ENCODE measurements around the gene MYH11.

Gene MYH11

DNA sequence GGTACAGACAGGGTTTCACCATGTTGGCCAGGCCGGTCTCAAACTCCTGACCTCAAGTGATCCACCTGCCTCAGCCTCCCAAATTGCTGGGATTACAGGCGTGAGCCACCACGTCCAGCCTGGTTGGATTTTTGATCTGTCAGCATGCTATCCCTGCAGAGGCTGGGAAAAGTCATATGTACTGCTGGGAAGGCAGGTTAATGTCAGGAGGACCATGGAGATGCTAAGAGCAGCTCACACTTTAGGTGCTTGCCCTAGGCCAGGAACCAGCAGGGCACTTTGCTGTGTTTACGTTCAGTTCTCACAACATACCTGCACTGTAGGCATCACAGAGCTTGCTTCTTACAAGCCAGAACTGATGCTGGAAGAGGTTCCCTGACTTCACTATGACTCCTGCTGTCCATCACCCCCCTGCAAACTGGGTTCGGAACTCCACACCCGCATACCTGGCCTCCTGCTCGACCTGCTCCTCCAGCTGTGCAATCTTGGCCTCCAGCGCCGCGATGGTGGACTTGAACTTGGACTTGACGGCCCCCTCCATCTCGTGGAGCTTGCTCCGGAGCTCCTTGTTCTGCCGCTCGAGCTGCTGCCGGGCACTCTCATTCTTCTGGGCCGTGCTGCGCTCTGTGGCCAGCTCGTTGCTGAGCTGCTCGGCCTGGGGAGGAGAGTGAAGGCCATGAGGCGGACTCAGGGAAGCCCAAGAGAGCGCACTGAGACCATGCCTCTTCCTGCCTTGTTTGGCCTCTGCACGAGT lies 140.0 kb downstream of the MYH11 start:
- DNase-seq = no peak
- ChIA-PET POLR2A (no interaction called here), CTCF (interaction anchor here (1.8 kb wide), 1 partner anchor 12 kb away, joined by 5 read pairs; no protein-coding TSS in a partner anchor)
- WGBS (ENCODE audit: insufficient coverage) = 95% methylated on average over 23 of the region's 23 CpGs
- Histone ChIP-seq H3K9me3 (ENCODE audit: control extremely low read depth in 1 of 5, control insufficient read depth in 4 of 5, insufficient read depth in 2 of 5, low read depth in 1 of 5, low read length in 4 of 5) (no peaks in the 10 kb centered on the region), H3K27me3 (replicated peaks in 2 of 5; ENCODE audit: control insufficient read depth in 4 of 5, insufficient read depth in 5 of 5, low read length in 4 of 5) (no peaks in the 10 kb centered on the region), H3K27ac (ENCODE audit: insufficient read depth in 1 of 2, low read depth in 1 of 2, low read length in 2 of 2, poor library complexity in 1 of 2, severe bottlenecking in 2 of 2) (no peak overlapping the region), H3K4me1 (ENCODE audit: control extremely low read depth in 1 of 4, control insufficient read depth in 4 of 4, insufficient read depth in 4 of 4, low read length in 3 of 4) (no peaks in the 10 kb centered on the region), H3K4me3 (ENCODE audit: control insufficient read depth in 1 of 7, extremely low read depth in 1 of 7, insufficient read depth in 4 of 7, low read depth in 2 of 7, low read length in 6 of 7) (no peak overlapping the region), H3K36me3 (ENCODE audit: control insufficient read depth in 4 of 4, insufficient read depth in 4 of 4, low read length in 3 of 4) (peaks cover 6 to 52% (median 24%) of the 10 kb centered on the region in 4 experiments)

DNA sequence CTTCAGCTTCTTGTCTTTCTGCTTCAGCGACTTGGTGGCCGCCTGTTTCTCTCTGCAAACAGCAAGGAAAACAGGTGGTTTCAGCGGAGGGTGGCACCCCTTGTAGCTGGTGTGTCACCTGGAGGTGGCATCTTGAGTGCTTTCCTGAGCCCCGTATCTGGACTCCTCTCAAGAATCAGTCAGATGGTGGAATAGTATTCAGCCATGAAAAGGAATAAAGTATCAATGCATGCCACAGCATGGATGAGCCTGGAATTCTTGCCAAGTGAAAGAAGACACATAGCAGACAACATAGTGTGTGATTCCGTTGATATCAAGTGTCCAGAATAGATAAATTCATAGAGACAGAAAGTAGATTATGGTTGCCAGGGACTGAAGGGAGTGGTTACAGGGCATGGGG lies 141.6 kb downstream of the MYH11 start:
- no peak overlapping the region for H3K27ac ChIP-seq (ENCODE audit: insufficient read depth in 1 of 2, low read depth in 1 of 2, low read length in 2 of 2, poor library complexity in 1 of 2, severe bottlenecking in 2 of 2)
- WGBS (ENCODE audit: insufficient coverage) = 100% methylated on average over 5 of the region's 5 CpGs
- H3K36me3 ChIP-seq (ENCODE audit: control insufficient read depth in 4 of 4, insufficient read depth in 4 of 4, low read length in 3 of 4) = peaks cover 4 to 42% (median 18%) of the 10 kb centered on the region in 4 experiments
- no peaks in the 10 kb centered on the region for H3K9me3 ChIP-seq (ENCODE audit: control extremely low read depth in 1 of 5, control insufficient read depth in 4 of 5, insufficient read depth in 2 of 5, low read depth in 1 of 5, low read length in 4 of 5)
- H3K4me1 ChIP-seq (ENCODE audit: control extremely low read depth in 1 of 4, control insufficient read depth in 4 of 4, insufficient read depth in 4 of 4, low read length in 3 of 4) = no peaks in the 10 kb centered on the region
- no peaks in the 10 kb centered on the region for H3K27me3 ChIP-seq (replicated peaks in 2 of 5; ENCODE audit: control insufficient read depth in 4 of 5, insufficient read depth in 5 of 5, low read length in 4 of 5)
- H3K4me3 ChIP-seq (ENCODE audit: control insufficient read depth in 1 of 7, extremely low read depth in 1 of 7, insufficient read depth in 4 of 7, low read depth in 2 of 7, low read length in 6 of 7) = no peak overlapping the region
- DNase-seq = no peak
- ChIA-PET POLR2A (no interaction called here), CTCF (no interaction called here)

DNA sequence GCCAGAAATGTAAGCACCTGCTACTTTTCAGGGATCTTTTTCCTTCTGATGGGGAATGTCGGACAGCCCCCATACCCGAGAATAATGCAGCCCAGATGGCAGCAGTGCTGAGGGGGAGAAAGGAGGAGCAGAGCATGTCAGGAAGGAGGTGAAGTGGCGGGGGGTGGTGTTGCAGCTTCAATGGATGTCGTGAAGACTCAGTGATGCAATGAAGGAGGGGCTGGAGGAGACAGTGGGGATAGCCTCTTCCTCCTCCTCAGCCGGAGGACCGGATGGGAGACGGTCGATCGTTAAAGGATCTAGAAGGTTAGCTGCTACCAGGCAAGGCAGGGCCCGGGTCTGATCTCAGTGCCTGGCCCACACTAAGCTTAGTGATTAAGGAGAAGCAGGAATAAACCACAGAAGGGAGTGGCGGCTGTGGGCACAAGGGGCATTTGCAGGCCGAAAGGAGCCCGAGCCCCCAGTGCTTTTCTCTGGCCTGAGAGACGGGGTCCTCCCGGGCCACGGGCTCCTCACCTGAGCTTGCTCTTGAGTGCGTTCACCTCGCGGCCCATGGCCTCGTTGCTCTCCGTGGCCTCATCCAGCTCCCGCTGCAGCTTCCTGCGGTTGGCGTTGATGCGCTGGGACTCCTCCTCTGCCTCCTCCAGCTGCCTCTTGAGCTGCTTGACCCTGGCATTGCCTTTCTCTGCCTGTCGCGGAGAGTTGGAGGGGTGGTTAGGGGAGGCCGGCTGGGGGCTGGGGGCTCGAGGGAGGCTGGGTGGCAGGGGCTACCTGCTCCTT lies 142.2 kb downstream of the MYH11 start:
- Histone ChIP-seq H3K36me3 (ENCODE audit: control insufficient read depth in 4 of 4, insufficient read depth in 4 of 4, low read length in 3 of 4) (peaks cover 4 to 40% (median 21%) of the 10 kb centered on the region in 4 experiments), H3K4me1 (ENCODE audit: control extremely low read depth in 1 of 4, control insufficient read depth in 4 of 4, insufficient read depth in 4 of 4, low read length in 3 of 4) (no peaks in the 10 kb centered on the region), H3K4me3 (ENCODE audit: control insufficient read depth in 1 of 7, extremely low read depth in 1 of 7, insufficient read depth in 4 of 7, low read depth in 2 of 7, low read length in 6 of 7) (no peak overlapping the region), H3K27me3 (replicated peaks in 2 of 5; ENCODE audit: control insufficient read depth in 4 of 5, insufficient read depth in 5 of 5, low read length in 4 of 5) (no peaks in the 10 kb centered on the region), H3K9me3 (ENCODE audit: control extremely low read depth in 1 of 5, control insufficient read depth in 4 of 5, insufficient read depth in 2 of 5, low read depth in 1 of 5, low read length in 4 of 5) (no peaks in the 10 kb centered on the region), H3K27ac (ENCODE audit: insufficient read depth in 1 of 2, low read depth in 1 of 2, low read length in 2 of 2, poor library complexity in 1 of 2, severe bottlenecking in 2 of 2) (no peak overlapping the region)
- WGBS (ENCODE audit: insufficient coverage) = 97% methylated on average over 15 of the region's 29 CpGs
- ChIA-PET CTCF (interaction anchor here (1.8 kb wide), 1 partner anchor 10 kb away, joined by 8 read pairs; no protein-coding TSS in a partner anchor), POLR2A (no interaction called here)
- DNase-seq = no peak

DNA sequence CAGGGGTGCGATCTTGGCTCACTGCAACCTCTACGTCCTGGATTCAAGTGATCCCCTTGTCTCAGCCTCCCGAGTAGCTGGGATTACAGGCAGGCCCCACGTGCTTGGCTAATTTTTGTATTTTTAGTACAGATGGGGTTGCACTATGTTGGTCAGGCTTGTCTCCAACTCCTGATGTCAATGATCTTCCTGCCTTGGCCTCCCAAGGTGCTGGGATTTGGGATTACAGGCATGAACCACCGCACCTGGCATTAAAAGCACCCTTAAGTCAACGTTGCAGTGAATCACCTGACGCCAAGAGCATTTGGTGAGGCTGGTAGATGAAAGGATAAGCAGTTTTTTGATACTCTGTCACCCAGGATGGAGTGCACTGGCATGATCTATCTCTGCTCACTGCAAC lies 147.8 kb downstream of the MYH11 start:
- Histone ChIP-seq H3K36me3 (ENCODE audit: control insufficient read depth in 4 of 4, insufficient read depth in 4 of 4, low read length in 3 of 4) (peaks cover 13 to 33% (median 18%) of the 10 kb centered on the region in 4 experiments), H3K4me3 (ENCODE audit: control insufficient read depth in 1 of 7, extremely low read depth in 1 of 7, insufficient read depth in 4 of 7, low read depth in 2 of 7, low read length in 6 of 7) (no peak overlapping the region), H3K9me3 (ENCODE audit: control extremely low read depth in 1 of 5, control insufficient read depth in 4 of 5, insufficient read depth in 2 of 5, low read depth in 1 of 5, low read length in 4 of 5) (no peaks in the 10 kb centered on the region), H3K27ac (ENCODE audit: insufficient read depth in 1 of 2, low read depth in 1 of 2, low read length in 2 of 2, poor library complexity in 1 of 2, severe bottlenecking in 2 of 2) (no peak overlapping the region), H3K27me3 (replicated peaks in 2 of 5; ENCODE audit: control insufficient read depth in 4 of 5, insufficient read depth in 5 of 5, low read length in 4 of 5) (no peaks in the 10 kb centered on the region), H3K4me1 (ENCODE audit: control extremely low read depth in 1 of 4, control insufficient read depth in 4 of 4, insufficient read depth in 4 of 4, low read length in 3 of 4) (peaks cover 0 to 14% (median 5%) of the 10 kb centered on the region in 4 experiments)
- POLR2A ChIA-PET = no interaction called here
- WGBS (ENCODE audit: insufficient coverage) = 98% methylated on average over 6 of the region's 7 CpGs
- CTCF ChIA-PET = no interaction called here
- DNase-seq = no peak

DNA sequence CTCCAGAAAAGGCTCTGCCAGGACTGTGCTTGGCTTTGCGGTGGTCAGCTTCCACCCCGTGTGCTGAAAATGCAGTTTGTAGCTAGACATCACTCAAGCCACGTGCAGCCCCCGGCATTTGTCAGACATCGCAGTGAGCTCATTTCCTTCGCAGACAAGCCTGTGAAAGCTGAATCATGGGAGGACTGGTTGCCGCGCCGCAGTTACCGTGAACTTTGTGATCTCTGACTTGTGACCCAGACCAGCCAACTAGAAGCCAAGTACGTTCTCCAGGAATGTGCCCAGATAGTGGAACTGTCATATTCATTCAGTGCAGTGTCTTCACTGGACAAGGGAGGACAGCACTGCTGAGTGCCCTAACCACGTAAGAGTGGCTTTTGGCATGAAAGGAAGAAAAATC lies 148.7 kb downstream of the MYH11 start:
- H3K27me3 ChIP-seq (replicated peaks in 2 of 5; ENCODE audit: control insufficient read depth in 4 of 5, insufficient read depth in 5 of 5, low read length in 4 of 5) = no peaks in the 10 kb centered on the region
- H3K9me3 ChIP-seq (ENCODE audit: control extremely low read depth in 1 of 5, control insufficient read depth in 4 of 5, insufficient read depth in 2 of 5, low read depth in 1 of 5, low read length in 4 of 5) = no peaks in the 10 kb centered on the region
- H3K4me3 ChIP-seq (ENCODE audit: control insufficient read depth in 1 of 7, extremely low read depth in 1 of 7, insufficient read depth in 4 of 7, low read depth in 2 of 7, low read length in 6 of 7) = no peak overlapping the region
- no peak overlapping the region for H3K27ac ChIP-seq (ENCODE audit: insufficient read depth in 1 of 2, low read depth in 1 of 2, low read length in 2 of 2, poor library complexity in 1 of 2, severe bottlenecking in 2 of 2)
- peaks cover 0 to 22% (median 9%) of the 10 kb centered on the region in 4 experiments for H3K4me1 ChIP-seq (ENCODE audit: control extremely low read depth in 1 of 4, control insufficient read depth in 4 of 4, insufficient read depth in 4 of 4, low read length in 3 of 4)
- peaks cover 11 to 31% (median 18%) of the 10 kb centered on the region in 4 experiments for H3K36me3 ChIP-seq (ENCODE audit: control insufficient read depth in 4 of 4, insufficient read depth in 4 of 4, low read length in 3 of 4)
- DNase-seq = no peak
- POLR2A ChIA-PET = no interaction called here
- CTCF ChIA-PET = interaction anchor here (1.2 kb wide), 1 partner anchor 12 kb away, joined by 3 read pairs; no protein-coding TSS in a partner anchor
- WGBS (ENCODE audit: insufficient coverage) = 97% methylated on average over 12 of the region's 12 CpGs

DNA sequence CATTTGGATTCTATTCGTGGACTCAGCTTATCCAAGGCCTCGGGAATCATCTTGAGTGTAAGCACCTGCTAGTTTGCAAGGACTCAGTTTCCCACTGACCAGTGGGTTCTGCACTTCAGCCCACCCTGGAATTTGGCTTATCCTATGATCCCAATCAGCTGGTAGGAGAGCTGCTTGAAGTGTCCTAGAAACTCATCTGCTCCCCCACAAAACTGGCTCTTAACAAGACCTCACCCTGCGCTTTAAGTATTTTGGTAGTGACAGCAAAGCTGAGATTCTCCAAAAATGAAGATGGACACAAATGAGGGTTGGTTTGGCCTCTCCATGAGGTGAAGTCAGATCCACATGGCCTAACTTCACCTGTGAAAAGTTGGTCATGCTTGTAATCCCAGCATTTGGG lies 149.5 kb downstream of the MYH11 start:
- peaks cover 0 to 30% (median 13%) of the 10 kb centered on the region in 4 experiments for H3K4me1 ChIP-seq (ENCODE audit: control extremely low read depth in 1 of 4, control insufficient read depth in 4 of 4, insufficient read depth in 4 of 4, low read length in 3 of 4)
- DNase-seq = no peak
- ChIA-PET CTCF (interaction anchor here (0.7 kb wide), 1 partner anchor 62 kb away, joined by 4 read pairs; no protein-coding TSS in a partner anchor), POLR2A (no interaction called here)
- 94% methylated on average over 2 of the region's 3 CpGs for WGBS (ENCODE audit: insufficient coverage)
- H3K4me3 ChIP-seq (ENCODE audit: control insufficient read depth in 1 of 7, extremely low read depth in 1 of 7, insufficient read depth in 4 of 7, low read depth in 2 of 7, low read length in 6 of 7) = no peak overlapping the region
- H3K36me3 ChIP-seq (ENCODE audit: control insufficient read depth in 4 of 4, insufficient read depth in 4 of 4, low read length in 3 of 4) = peaks cover 11 to 33% (median 20%) of the 10 kb centered on the region in 4 experiments
- H3K27me3 ChIP-seq (replicated peaks in 2 of 5; ENCODE audit: control insufficient read depth in 4 of 5, insufficient read depth in 5 of 5, low read length in 4 of 5) = no peaks in the 10 kb centered on the region
- H3K27ac ChIP-seq (ENCODE audit: insufficient read depth in 1 of 2, low read depth in 1 of 2, low read length in 2 of 2, poor library complexity in 1 of 2, severe bottlenecking in 2 of 2) = no peak overlapping the region
- no peaks in the 10 kb centered on the region for H3K9me3 ChIP-seq (ENCODE audit: control extremely low read depth in 1 of 5, control insufficient read depth in 4 of 5, insufficient read depth in 2 of 5, low read depth in 1 of 5, low read length in 4 of 5)

Data from common myeloid progenitor, CD34-positive (primary cell).